Measurements from ENCODE around the gene SRBD1. TPM values are rescaled to one million over a fixed set of nuclear protein-coding genes. Genes with fewer than 3 reads are reported as not detected.

SRBD1 gene
- total RNA-seq, 1 donor from 2014 or later, result 19.3 TPM

DNA sequence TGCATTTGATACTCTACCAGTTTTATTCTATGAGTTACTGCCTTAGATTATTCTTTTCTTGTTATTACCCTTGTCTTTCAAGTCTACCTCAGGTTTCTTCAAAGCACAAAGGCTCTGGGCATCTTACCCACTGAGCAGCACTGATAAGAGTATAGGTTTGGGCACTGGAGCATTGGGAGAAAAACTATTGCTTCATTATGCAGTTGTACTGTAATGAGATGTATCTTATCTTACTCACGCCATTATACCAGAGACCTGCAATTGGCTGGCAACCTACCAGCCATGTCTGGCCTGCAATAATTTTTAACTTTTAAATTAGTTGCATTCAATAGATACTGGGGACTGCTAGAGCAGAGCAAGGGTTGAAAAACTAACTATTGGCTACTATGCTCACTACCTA lies 18.9 kb upstream of the SRBD1 start:
- no peaks in the 10 kb centered on the region for H3K36me3 Mint-ChIP-seq
- peaks cover 17% of the 10 kb centered on the region for H3K27me3 Mint-ChIP-seq (ENCODE audit: low read depth)
- no peak for TF ChIP-seq CTCF (IDR thresholded peaks at IDR 0.05; ENCODE audit: unreplicated experiment)
- no peaks in the 10 kb centered on the region for H3K9me3 Mint-ChIP-seq
- H3K27ac Mint-ChIP-seq, result no peak overlapping the region
- no peak for DNase-seq (ENCODE audit: low spot score in 2 of 2, unreplicated experiment in 2 of 2)
- no peak overlapping the region for H3K4me3 Mint-ChIP-seq
- no peaks in the 10 kb centered on the region for H3K4me1 Mint-ChIP-seq

GRCh38 chr2:45627911-45628310 lies 16.8 kb upstream of the SRBD1 start:
- H3K36me3 Mint-ChIP-seq, result no peaks in the 10 kb centered on the region
- no peak overlapping the region for H3K27ac Mint-ChIP-seq
- no peaks in the 10 kb centered on the region for H3K4me1 Mint-ChIP-seq

DNA sequence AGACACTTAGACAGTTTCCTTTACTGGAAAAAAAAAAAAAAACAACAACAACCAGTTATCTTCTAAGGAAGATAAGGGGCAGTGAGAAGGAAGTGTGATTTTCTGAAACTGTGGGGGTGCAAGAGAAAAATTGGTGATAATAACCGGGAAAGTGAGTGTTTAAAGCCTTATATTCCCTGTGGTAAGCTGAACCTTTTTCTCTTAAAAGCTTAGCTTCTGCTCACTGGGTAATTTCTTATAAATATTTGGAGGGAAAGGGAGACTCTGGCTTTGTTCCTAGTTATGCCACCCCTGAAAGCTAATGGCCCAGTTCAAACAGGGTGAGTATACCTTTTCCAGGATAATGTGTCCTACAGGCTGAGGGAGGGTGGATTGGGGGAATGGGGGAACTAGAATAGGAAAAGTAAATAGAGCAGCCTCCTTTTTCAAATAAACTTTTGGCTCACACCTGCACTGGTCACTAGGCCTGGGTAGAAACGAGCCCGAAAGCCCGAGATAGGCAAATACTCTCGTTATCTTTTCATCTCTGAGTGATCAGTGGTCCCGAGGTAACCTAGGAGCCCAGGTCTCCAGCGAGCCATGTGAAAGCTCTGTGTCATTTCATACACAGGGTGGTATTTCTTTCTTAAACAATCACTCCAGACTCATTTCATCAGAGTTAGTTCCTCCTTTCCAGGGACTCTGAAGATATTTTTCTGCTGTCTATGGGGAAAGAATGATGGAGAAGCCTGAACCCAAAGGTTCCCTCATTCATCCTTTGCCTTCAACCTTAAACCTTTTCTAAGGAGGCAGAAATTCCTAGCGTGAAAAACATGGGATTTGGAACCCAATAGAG lies 15.5 kb upstream of the SRBD1 start:
- no peaks in the 10 kb centered on the region for H3K4me1 Mint-ChIP-seq
- no peak overlapping the region for H3K27ac Mint-ChIP-seq
- H3K9me3 Mint-ChIP-seq, result no peaks in the 10 kb centered on the region
- no peak for TF ChIP-seq CTCF (IDR thresholded peaks at IDR 0.05; ENCODE audit: unreplicated experiment)
- no peak overlapping the region for H3K4me3 Mint-ChIP-seq
- no peak for DNase-seq (ENCODE audit: low spot score in 2 of 2, unreplicated experiment in 2 of 2)
- no peaks in the 10 kb centered on the region for H3K36me3 Mint-ChIP-seq
- H3K27me3 Mint-ChIP-seq (ENCODE audit: low read depth), result peaks cover 5% of the 10 kb centered on the region

More at GRCh38 chr2:45627911-45628310, 16.8 kb upstream of the SRBD1 start:
- Mint-ChIP-seq H3K4me3 (no peak overlapping the region), H3K9me3 (no peaks in the 10 kb centered on the region), H3K27me3 (ENCODE audit: low read depth) (peaks cover 9% of the 10 kb centered on the region)
- DNase-seq (ENCODE audit: low spot score in 2 of 2, unreplicated experiment in 2 of 2), result no peak
- TF ChIP-seq CTCF (IDR thresholded peaks at IDR 0.05; ENCODE audit: unreplicated experiment), result no peak

- TF ChIP-seq CTCF (IDR thresholded peaks at IDR 0.05; ENCODE audit: unreplicated experiment), result no peak
These were observed 14.8 kb upstream of the SRBD1 start for GRCh38 chr2:45625824-45626223.

GRCh38 chr2:45623098-45623497 lies 12.0 kb upstream of the SRBD1 start:
- peaks cover 2% of the 10 kb centered on the region for H3K27me3 Mint-ChIP-seq (ENCODE audit: low read depth)
- H3K4me3 Mint-ChIP-seq, result no peak overlapping the region
- no peak for DNase-seq (ENCODE audit: low spot score in 2 of 2, unreplicated experiment in 2 of 2)
- no peaks in the 10 kb centered on the region for H3K9me3 Mint-ChIP-seq
- no peak overlapping the region for H3K27ac Mint-ChIP-seq
- no peak for TF ChIP-seq CTCF (IDR thresholded peaks at IDR 0.05; ENCODE audit: unreplicated experiment)
- H3K4me1 Mint-ChIP-seq, result no peaks in the 10 kb centered on the region
- H3K36me3 Mint-ChIP-seq, result no peaks in the 10 kb centered on the region

More at GRCh38 chr2:45625824-45626223, 14.8 kb upstream of the SRBD1 start:
- Mint-ChIP-seq H3K4me3 (no peak overlapping the region), H3K27ac (no peak overlapping the region), H3K27me3 (ENCODE audit: low read depth) (no peaks in the 10 kb centered on the region), H3K9me3 (no peaks in the 10 kb centered on the region), H3K4me1 (no peaks in the 10 kb centered on the region), H3K36me3 (no peaks in the 10 kb centered on the region)
- DNase-seq (ENCODE audit: low spot score in 2 of 2, unreplicated experiment in 2 of 2), result no peak

Data from mesothelial cell of epicardium (in vitro differentiated cells).